Bronchial epithelial cell (primary cell): ENCODE results near the gene ITPRIPL2. TPM values are rescaled to one million over a fixed set of nuclear protein-coding genes. Genes with fewer than 3 reads are reported as not detected.

ENCODE experiments used
- DNase-seq: peaks from one replicate; pipeline ENCODE4 v3.0.0-alpha.2; 2010; ENCODE audit warnings: low read depth
- FAIRE-seq: peaks from 2 replicates; lab custom pipeline; 2011; peaks lifted over from hg19 to GRCh38; lab: Jason Lieb, UNC
- H3K27me3 ChIP-seq: 2 replicates; pipeline ENCODE4 v1.5.1; 2011; ENCODE audit warnings: low read length; ENCODE audit not compliant: control insufficient read depth, insufficient read depth
- H3K36me3 ChIP-seq: 2 replicates; pipeline ENCODE4 v1.5.1; 2011; ENCODE audit warnings: low read length; ENCODE audit not compliant: control insufficient read depth, insufficient read depth
- H3K4me3 ChIP-seq: 2 replicates; pipeline ENCODE4 v1.5.1; 2011; ENCODE audit warnings: mild to moderate bottlenecking, low read depth, low read length, control low read depth
- CTCF ChIP-seq: IDR thresholded peaks from 2 replicates; pipeline ENCODE4 v1.5.1; 2011; ENCODE audit warnings: mild to moderate bottlenecking, moderate library complexity, low read length, control low read depth, inconsistent platforms; ENCODE audit not compliant: insufficient read depth, severe bottlenecking
- total RNA-seq: library from RNA; depleted of rRNA; stranded (reverse); fragments of >200 nt; gene quantifications from 2 replicates; pipeline ENCODE4 v1.2.1, GENCODE V29; 2014

Gene ITPRIPL2
- total RNA-seq, 1 donor from 2014 or later: 18.7 TPM

GRCh38 chr16:19088341-19088916 lies 25.3 kb upstream of the ITPRIPL2 start:
- no peaks in the 10 kb centered on the region for H3K36me3 ChIP-seq
- no peak for FAIRE-seq
- DNase-seq: no peak

GRCh38 chr16:19089410-19089955 lies 24.3 kb upstream of the ITPRIPL2 start:
- H3K4me3 ChIP-seq: no peak overlapping the region
- H3K27me3 ChIP-seq: no peaks in the 10 kb centered on the region
- H3K36me3 ChIP-seq: no peaks in the 10 kb centered on the region
- no peak for DNase-seq
- no peak for TF ChIP-seq CTCF
- FAIRE-seq: no peak

More at GRCh38 chr16:19088341-19088916, 25.3 kb upstream of the ITPRIPL2 start:
- Histone ChIP-seq H3K27me3 (no peaks in the 10 kb centered on the region), H3K4me3 (no peak overlapping the region)
- no peak for TF ChIP-seq CTCF

GRCh38 chr16:19090916-19091315 lies 22.8 kb upstream of the ITPRIPL2 start:
- FAIRE-seq (no peak), DNase-seq (no peak)
- no peak overlapping the region for H3K4me3 ChIP-seq
- TF ChIP-seq CTCF: no peak
- H3K27me3 ChIP-seq: no peaks in the 10 kb centered on the region
- H3K36me3 ChIP-seq: no peaks in the 10 kb centered on the region

GRCh38 chr16:19092653-19093410 lies 20.9 kb upstream of the ITPRIPL2 start:
- no peak for TF ChIP-seq CTCF
- FAIRE-seq (no peak), DNase-seq (no peak)
- Histone ChIP-seq H3K4me3 (no peak overlapping the region), H3K36me3 (no peaks in the 10 kb centered on the region), H3K27me3 (no peaks in the 10 kb centered on the region)

GRCh38 chr16:19093631-19094541 lies 19.9 kb upstream of the ITPRIPL2 start:
- H3K27me3 ChIP-seq: no peaks in the 10 kb centered on the region
- DNase-seq (no peak), FAIRE-seq (no peak)
- H3K36me3 ChIP-seq: no peaks in the 10 kb centered on the region
- H3K4me3 ChIP-seq: no peak overlapping the region
- TF ChIP-seq CTCF: no peak
